Activated CD4-positive, alpha-beta T cell treated with anti-CD3 and anti-CD28 coated beads for 36 hours (primary cell): Measurements from ENCODE around the gene DSCAML1. TPM values are rescaled to one million over a fixed set of nuclear protein-coding genes. Genes with fewer than 3 reads are reported as not detected.
"Not testable (repeated sequence)": the region's sequence is repeated elsewhere in the genome, so short reads cannot be mapped to it uniquely, and the experiment has no call there.

ENCODE experiments used
- ATAC-seq: fragments of 200-7000 bp; cut with Tn5 transposase; one replicate; pipeline ENCODE4 v1.10.0; 2021; ENCODE audit warnings: mild to moderate bottlenecking, moderate library complexity
- CTCF ChIA-PET: fragments of 350-600 bp; sonication (Branson Sonifier 250); formaldehyde crosslinking; loops from one replicate; lab custom pipeline; 2021; ENCODE audit warnings: antibody characterized with exemption; lab: Charles Lee
- POLR2A ChIA-PET: fragments of 350-600 bp; sonication (Branson Sonifier 250); formaldehyde crosslinking; loops from one replicate; lab custom pipeline; 2021; ENCODE audit warnings: antibody characterized with exemption, inconsistent platforms; lab: Charles Lee
- DNase-seq: peaks from one replicate; pipeline ENCODE4 v3.0.0-alpha.2; 2020
- H3K27ac Mint-ChIP-seq: one replicate; pipeline ENCODE4 v1.8.0; 2021; ENCODE audit warnings: mixed read lengths
- H3K27me3 Mint-ChIP-seq: one replicate; pipeline ENCODE4 v1.8.0; 2021; ENCODE audit warnings: mixed read lengths
- H3K36me3 Mint-ChIP-seq: one replicate; pipeline ENCODE4 v1.8.0; 2021; ENCODE audit warnings: low read depth, mixed read lengths
- H3K4me1 Mint-ChIP-seq: one replicate; pipeline ENCODE4 v1.8.0; 2021; ENCODE audit warnings: mixed read lengths
- H3K4me3 Mint-ChIP-seq: one replicate; pipeline ENCODE4 v1.8.0; 2021; ENCODE audit warnings: mild to moderate bottlenecking, moderate library complexity, mixed read lengths
- H3K9me3 Mint-ChIP-seq: one replicate; pipeline ENCODE4 v1.8.0; 2021; ENCODE audit warnings: low read depth, mixed read lengths
- intact Hi-C, 2 experiments: fragments of 100-400 bp; cut with DNase I in 1 of 2; cut with micrococcal nuclease in 1 of 2; formaldehyde crosslinking; loops; one replicate each; pipeline versions ENCODE4 v1.14.2 to v1.15.1; 2022 to 2024; cut with DNase I, micrococcal nuclease
- total RNA-seq, 2 experiments: library from RNA; stranded (reverse); gene quantifications; one replicate each; pipeline ENCODE4 v1.2.3, GENCODE V29; 2021

DSCAML1 gene
- total RNA-seq, 2 experiments from 2014 or later: 0.05 to 0.67 TPM

DNA sequence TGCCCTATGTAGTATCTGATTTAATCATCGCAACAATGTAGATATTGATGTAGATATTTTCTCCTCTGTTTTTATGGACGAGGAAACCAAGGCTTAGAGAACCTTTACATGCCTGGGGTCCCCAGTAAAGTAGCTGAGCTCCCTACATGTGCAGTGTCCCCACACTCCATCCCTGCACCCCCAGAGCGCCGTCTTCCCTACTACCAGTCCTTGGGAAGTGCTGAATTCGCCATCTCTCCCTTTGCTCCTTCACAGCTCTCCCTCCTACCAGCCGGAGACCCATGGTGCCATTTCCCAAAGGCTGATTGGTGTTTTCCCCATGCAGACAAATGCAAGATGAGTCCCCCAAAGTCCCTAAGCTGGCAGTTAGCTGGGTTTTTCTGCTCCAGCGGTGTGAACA, 383.4 kb downstream of the DSCAML1 start:
- ChIA-PET CTCF (interaction anchor here (0.8 kb wide), 1 partner anchor 171 kb away, joined by 3 read pairs; no protein-coding TSS in a partner anchor), POLR2A (no interaction called here)
- Mint-ChIP-seq H3K27me3 (no peaks in the 10 kb centered on the region), H3K4me3 (no peak overlapping the region), H3K36me3 (peaks cover 9% of the 10 kb centered on the region), H3K4me1 (no peaks in the 10 kb centered on the region), H3K9me3 (no peaks in the 10 kb centered on the region), H3K27ac (no peak overlapping the region)
- ATAC-seq: no peak
- intact Hi-C loops: no loop called here
- no peak for DNase-seq

DNA sequence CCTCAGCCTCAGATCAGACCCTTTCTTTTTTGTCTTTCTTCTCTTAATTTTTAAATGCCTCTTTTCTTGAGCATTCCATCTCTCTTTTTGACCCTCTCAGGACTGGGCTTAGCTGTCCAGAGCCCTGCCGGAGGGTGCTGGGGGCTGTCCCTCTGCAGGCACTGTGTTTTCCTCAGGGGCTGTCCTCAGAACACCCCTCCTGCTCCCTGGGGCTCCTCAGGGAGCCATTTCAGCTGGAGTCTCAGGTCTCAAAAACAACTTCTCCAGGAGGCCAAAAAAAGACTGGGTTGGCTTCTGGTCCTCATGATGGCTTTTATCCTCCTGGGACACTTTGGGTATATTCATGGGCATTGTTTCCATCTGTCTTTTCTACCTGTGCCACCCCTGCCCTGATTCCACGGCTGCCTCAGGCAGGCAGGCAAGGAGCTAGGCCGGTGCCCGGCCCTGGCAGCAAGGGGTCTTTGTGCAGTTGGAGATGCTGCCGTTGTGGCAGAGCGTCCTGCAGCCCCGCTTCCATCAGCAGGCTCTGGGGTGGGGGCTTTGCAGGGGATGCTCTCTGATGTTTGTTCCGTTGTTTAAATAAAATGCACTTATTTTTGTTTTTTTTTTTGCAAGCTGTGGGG, 384.3 kb downstream of the DSCAML1 start:
- no peak overlapping the region for H3K27ac Mint-ChIP-seq
- no peaks in the 10 kb centered on the region for H3K27me3 Mint-ChIP-seq
- no peak for ATAC-seq
- H3K4me1 Mint-ChIP-seq: no peaks in the 10 kb centered on the region
- intact Hi-C loops: no loop called here
- H3K4me3 Mint-ChIP-seq: no peak overlapping the region
- no peaks in the 10 kb centered on the region for H3K9me3 Mint-ChIP-seq
- DNase-seq: no peak
- H3K36me3 Mint-ChIP-seq: peaks cover 15% of the 10 kb centered on the region
- ChIA-PET CTCF (interaction anchor here (1.1 kb wide), 1 partner anchor 206 kb away, joined by 3 read pairs; no protein-coding TSS in a partner anchor), POLR2A (interaction anchor here (0.6 kb wide), 1 partner anchor 571 kb away, joined by 7 read pairs; no protein-coding TSS in a partner anchor)

DNA sequence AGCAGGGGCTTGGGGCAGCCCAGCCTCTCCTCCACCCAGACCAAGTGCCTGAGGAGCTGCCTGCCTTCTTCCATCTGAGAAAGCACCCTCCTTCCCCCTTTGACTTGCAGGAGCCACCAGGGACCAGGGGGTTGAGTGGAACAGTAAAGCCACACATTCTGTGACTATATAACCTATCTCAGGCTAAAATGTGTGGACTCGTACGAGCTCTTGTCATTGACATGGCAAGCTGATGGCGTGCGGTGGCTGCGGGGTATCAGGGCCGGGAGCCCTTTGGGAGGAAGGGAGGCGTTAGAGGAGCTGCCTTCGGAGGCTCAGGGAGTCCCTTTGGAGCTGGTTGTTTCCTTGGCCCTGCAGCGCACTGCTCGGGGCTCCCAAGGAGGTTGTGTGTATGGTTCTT, 384.8 kb downstream of the DSCAML1 start:
- no peaks in the 10 kb centered on the region for H3K27me3 Mint-ChIP-seq
- peaks cover 17% of the 10 kb centered on the region for H3K36me3 Mint-ChIP-seq
- CTCF ChIA-PET: interaction anchor here (1.0 to 2.4 kb wide), 3 partner anchors 14 to 206 kb away, joined by 3 to 6 read pairs (median 5); no protein-coding TSS in a partner anchor
- POLR2A ChIA-PET: interaction anchor here (0.6 kb wide), 1 partner anchor 572 kb away, joined by 7 read pairs; no protein-coding TSS in a partner anchor
- no peaks in the 10 kb centered on the region for H3K4me1 Mint-ChIP-seq
- intact Hi-C loops: no loop called here
- no peak for DNase-seq
- no peak overlapping the region for H3K27ac Mint-ChIP-seq
- H3K4me3 Mint-ChIP-seq: no peak overlapping the region
- ATAC-seq: no peak
- no peaks in the 10 kb centered on the region for H3K9me3 Mint-ChIP-seq

DNA sequence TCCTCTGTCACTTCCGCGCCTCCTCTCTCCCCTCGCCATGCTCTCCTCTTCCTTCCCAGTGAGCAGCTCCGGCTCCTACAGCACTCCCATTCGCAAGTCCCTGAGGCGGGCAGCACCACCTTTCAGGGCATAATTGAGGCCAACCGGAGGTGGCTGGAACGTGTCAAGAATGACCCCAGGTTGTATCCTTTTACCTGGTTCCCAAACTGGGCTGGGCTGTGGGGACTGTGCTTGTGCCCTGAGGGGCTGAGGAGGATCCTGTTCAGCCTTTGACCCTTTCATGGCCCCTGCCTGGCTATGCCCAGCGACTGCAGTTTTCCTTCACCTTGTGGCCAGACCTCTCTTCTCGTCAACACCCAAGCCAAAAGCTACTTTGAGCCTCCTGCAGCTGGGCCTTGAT, 385.3 kb downstream of the DSCAML1 start:
- Mint-ChIP-seq H3K9me3 (no peaks in the 10 kb centered on the region), H3K36me3 (peaks cover 17% of the 10 kb centered on the region)

DNA sequence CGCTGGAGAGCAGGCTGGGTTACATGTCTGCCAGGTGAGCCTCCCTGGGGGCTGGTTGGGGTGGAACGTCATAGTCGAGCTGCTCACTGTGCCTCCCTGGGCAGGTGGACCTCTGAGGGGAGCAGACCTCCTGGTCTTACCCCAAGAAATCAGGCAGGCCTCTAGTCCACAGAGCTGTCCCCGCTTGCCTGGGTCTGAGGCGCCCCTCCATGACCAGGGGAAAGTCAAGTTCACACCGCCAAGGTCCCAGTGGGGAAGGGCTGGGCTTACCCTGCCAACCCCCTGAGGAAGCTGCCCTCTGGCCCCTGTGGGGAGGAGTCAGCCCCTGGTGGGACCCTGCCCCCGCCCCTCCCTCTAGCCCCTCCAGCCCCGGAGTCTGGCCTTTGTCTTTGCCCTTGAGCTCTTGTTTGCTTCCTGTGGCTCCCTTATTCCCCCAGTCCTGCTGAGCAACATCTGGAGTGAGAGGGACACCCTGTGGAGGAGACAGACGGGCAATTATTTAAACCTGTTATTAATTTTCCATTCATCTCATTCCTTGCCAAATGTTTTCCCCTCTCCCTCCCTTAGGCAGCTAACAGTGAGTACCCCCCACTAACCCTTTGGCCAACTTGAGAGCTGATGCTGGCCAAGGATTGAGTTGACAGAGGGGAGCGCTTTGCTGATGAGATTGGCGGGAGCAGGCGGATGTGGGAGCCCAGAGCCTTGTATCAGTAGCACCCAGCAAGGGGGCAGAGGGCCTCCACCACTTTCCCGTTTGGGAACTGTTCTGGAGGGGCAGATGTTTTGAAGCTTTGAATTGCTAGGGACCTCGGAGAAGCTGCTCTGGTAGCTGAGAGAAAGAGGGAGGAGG, 385.9 kb downstream of the DSCAML1 start:
- POLR2A ChIA-PET: no interaction called here
- ATAC-seq: no peak
- CTCF ChIA-PET: interaction anchor here (0.5 to 2.4 kb wide), 3 partner anchors 15 to 69 kb away, joined by 3 to 6 read pairs (median 5); no protein-coding TSS in a partner anchor
- H3K27ac Mint-ChIP-seq: no peak overlapping the region
- H3K36me3 Mint-ChIP-seq: peaks cover 23% of the 10 kb centered on the region
- intact Hi-C loops: no loop called here
- DNase-seq: no peak
- H3K9me3 Mint-ChIP-seq: peaks cover 2% of the 10 kb centered on the region
- H3K4me1 Mint-ChIP-seq: no peaks in the 10 kb centered on the region
- H3K4me3 Mint-ChIP-seq: no peak overlapping the region
- H3K27me3 Mint-ChIP-seq: no peaks in the 10 kb centered on the region

More for the DNA sequence above, 385.3 kb downstream of the DSCAML1 start:
- intact Hi-C loops: no loop called here
- no peak for ATAC-seq
- Mint-ChIP-seq H3K4me1 (no peaks in the 10 kb centered on the region), H3K27ac (no peak overlapping the region), H3K27me3 (no peaks in the 10 kb centered on the region), H3K4me3 (no peak overlapping the region)
- ChIA-PET POLR2A (no interaction called here), CTCF (interaction anchor here (1.0 to 2.4 kb wide), 2 partner anchors 14 to 21 kb away, joined by 5 to 6 read pairs; no protein-coding TSS in a partner anchor)
- no peak for DNase-seq

DNA sequence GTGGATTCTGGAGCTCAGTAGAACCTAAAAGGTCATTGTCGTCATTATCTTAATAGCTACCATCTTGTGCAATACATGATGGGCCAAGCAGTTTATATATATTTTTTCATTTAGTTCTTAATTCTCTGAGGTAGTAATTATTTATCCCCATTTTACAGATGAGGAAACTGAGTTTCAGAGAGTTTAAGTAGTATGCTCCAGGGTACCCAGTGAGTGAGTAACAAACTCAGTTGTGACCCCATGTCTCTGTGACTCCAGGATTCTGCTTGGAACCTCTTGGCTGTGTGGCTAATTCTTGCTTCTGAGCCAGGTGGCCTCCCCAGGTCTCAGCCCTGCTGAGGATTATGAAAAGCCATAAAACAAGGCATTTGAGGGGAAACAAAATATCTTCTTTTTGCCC, 386.8 kb downstream of the DSCAML1 start:
- intact Hi-C loops: no loop called here
- no peak overlapping the region for H3K27ac Mint-ChIP-seq
- H3K27me3 Mint-ChIP-seq: no peaks in the 10 kb centered on the region
- ATAC-seq: no peak
- POLR2A ChIA-PET: no interaction called here
- CTCF ChIA-PET: interaction anchor here (2.4 kb wide), 1 partner anchor 16 kb away, joined by 5 read pairs; no protein-coding TSS in a partner anchor
- DNase-seq: no peak
- peaks cover 9% of the 10 kb centered on the region for H3K9me3 Mint-ChIP-seq
- H3K4me3 Mint-ChIP-seq: no peak overlapping the region
- peaks cover 32% of the 10 kb centered on the region for H3K36me3 Mint-ChIP-seq
- H3K4me1 Mint-ChIP-seq: no peaks in the 10 kb centered on the region

DNA sequence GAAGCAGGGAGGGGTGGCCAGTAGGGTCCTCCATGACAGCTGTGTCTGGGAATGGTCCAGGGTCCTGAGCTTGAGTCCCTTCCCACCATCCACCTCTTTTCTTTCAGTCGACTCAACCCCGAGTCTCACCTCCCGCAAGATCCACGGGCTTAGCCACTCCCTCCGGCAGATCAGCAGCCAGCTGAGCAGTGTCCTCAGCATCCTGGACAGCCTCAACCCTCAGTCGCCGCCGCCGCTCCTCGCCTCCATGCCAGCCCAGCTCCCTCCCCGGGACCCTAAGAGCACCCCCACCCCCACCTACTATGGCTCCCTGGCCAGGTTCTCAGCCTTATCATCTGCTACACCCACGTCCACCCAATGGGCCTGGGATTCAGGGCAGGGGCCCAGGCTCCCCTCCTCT, 387.5 kb downstream of the DSCAML1 start:
- ChIA-PET CTCF (interaction anchor here (1.4 kb wide), 1 partner anchor 16 kb away, joined by 4 read pairs; no protein-coding TSS in a partner anchor), POLR2A (no interaction called here)
- H3K9me3 Mint-ChIP-seq: peaks cover 11% of the 10 kb centered on the region
- H3K36me3 Mint-ChIP-seq: peaks cover 38% of the 10 kb centered on the region
- H3K4me3 Mint-ChIP-seq: no peak overlapping the region
- no peak overlapping the region for H3K27ac Mint-ChIP-seq
- H3K4me1 Mint-ChIP-seq: no peaks in the 10 kb centered on the region
- no peaks in the 10 kb centered on the region for H3K27me3 Mint-ChIP-seq
- ATAC-seq (no peak), DNase-seq (no peak)
- intact Hi-C loops: no loop called here

DNA sequence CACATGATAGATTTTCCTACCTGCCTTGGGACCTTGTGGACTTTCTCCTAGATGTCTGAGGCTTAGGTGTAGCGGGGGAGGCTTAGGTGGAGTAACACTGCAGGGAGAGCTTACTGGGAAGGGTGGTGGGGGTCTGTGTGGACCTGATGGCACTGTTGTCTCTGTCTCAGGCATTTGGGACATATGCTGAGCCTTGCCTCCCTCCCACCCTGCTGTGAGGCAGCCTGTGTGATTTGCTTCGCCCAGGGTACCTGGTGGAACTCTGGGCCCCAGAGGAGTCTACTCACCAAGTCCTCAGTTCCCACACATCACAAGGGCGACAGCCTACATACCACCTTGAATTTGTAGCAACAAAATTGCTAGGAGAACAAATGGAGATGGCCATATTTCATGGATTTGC, 388.7 kb downstream of the DSCAML1 start:
- ChIA-PET POLR2A (no interaction called here), CTCF (interaction anchor here (1.4 kb wide), 1 partner anchor 17 kb away, joined by 4 read pairs; no protein-coding TSS in a partner anchor)
- intact Hi-C loops: no loop called here
- no peak overlapping the region for H3K4me3 Mint-ChIP-seq
- H3K27me3 Mint-ChIP-seq: no peaks in the 10 kb centered on the region
- DNase-seq (no peak), ATAC-seq (no peak)
- peaks cover 50% of the 10 kb centered on the region for H3K36me3 Mint-ChIP-seq
- H3K27ac Mint-ChIP-seq: no peak overlapping the region
- peaks cover 11% of the 10 kb centered on the region for H3K9me3 Mint-ChIP-seq
- no peaks in the 10 kb centered on the region for H3K4me1 Mint-ChIP-seq

DNA sequence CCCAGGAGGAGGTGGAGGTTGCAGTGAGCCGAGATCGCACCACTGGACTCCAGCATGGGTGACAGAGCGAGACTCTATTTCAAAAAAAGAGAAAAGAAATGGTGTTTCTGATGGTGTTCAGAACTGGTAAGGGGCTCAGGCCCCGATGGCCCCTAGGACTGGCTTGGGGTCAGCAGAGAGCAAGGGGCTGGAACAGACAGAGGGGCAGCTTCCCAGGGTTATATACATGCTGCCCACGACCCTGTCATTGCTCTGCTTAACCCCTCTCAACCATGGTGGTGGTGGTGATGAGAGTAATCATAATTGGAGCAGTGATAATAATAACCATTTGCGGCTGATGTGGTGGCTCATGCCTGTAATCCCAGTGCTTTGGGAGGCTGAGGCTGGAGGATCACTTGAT, 390.0 kb downstream of the DSCAML1 start:
- no peaks in the 10 kb centered on the region for H3K27me3 Mint-ChIP-seq
- H3K27ac Mint-ChIP-seq: no peak overlapping the region
- H3K4me3 Mint-ChIP-seq: no peak overlapping the region
- peaks cover 13% of the 10 kb centered on the region for H3K9me3 Mint-ChIP-seq
- DNase-seq: no peak
- intact Hi-C loops: no loop called here
- no peak for ATAC-seq
- ChIA-PET POLR2A (no interaction called here), CTCF (no interaction called here)
- H3K36me3 Mint-ChIP-seq: peaks cover 61% of the 10 kb centered on the region
- H3K4me1 Mint-ChIP-seq: no peaks in the 10 kb centered on the region

DNA sequence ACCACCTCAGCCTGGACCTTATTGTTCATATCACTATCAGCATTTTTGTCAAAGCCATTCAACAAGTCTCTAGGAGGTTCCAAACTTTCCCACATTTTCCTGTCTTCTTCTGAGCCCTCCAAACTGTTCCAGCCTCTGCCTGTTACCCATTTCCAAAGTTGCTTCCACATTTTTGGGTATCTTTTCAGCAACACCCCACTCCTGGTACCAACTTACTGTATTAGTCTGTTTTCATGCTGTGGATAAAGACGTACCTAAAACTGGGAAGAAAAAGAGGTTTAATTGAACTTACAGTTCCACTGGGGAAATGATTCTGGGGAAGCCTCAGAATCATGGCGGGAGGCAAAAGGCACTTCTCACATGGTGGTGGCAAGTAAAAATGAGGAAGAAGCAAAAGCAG, 391.1 kb downstream of the DSCAML1 start:
- ATAC-seq, POLR2A ChIA-PET, H3K4me3 Mint-ChIP-seq, H3K4me1 Mint-ChIP-seq, H3K27ac Mint-ChIP-seq, DNase-seq, intact Hi-C loops, H3K27me3 Mint-ChIP-seq: not testable (repeated sequence)
- Mint-ChIP-seq H3K9me3 (peaks cover 13% of the 10 kb centered on the region), H3K36me3 (peaks cover 67% of the 10 kb centered on the region)
- CTCF ChIA-PET: interaction anchor here (1.3 kb wide), 1 partner anchor 20 kb away, joined by 4 read pairs; no protein-coding TSS in a partner anchor

DNA sequence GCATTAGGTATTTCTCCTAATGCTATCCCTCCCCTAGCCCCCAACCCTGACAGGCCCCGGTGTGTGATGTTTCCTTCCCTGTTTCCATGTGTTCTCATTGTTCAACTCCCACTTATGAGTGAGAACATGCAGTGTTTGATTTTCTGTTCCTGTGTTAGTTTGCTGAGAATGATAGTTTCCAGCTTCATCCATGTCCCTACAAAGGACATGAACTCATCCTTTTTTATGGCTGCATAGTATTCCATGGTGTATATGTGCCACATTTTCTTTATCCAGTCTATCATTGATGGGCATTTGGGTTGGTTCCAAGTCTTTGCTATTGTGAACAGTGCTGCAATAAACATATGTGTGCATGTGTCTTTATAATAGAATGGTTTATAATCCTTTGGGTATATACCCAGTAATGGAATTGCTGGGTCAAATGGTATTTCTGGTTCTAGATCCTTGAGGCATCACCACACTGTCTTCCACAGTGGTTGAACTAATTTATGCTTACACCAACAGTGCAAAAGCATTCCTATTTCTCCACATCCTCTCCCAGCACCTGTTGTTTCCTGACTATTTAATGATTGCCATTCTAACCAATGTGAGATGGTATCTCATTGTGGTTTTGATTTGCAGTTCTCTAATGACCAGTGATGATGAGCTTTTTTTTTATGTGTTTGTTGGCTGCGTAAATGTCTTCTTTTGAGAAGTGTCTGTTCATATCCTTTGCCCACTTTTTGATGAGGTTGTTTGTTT, 397.7 kb downstream of the DSCAML1 start:
- H3K27me3 Mint-ChIP-seq, DNase-seq, ATAC-seq, H3K4me1 Mint-ChIP-seq, POLR2A ChIA-PET, H3K27ac Mint-ChIP-seq, H3K4me3 Mint-ChIP-seq, intact Hi-C loops, H3K9me3 Mint-ChIP-seq: not testable (repeated sequence)
- CTCF ChIA-PET: interaction anchor here (0.8 kb wide), 1 partner anchor 179 kb away, joined by 4 read pairs; no protein-coding TSS in a partner anchor
- peaks cover 86% of the 10 kb centered on the region for H3K36me3 Mint-ChIP-seq
